ENCODE data around the gene PACS1.

- TF ChIP-seq, protein P1, sequence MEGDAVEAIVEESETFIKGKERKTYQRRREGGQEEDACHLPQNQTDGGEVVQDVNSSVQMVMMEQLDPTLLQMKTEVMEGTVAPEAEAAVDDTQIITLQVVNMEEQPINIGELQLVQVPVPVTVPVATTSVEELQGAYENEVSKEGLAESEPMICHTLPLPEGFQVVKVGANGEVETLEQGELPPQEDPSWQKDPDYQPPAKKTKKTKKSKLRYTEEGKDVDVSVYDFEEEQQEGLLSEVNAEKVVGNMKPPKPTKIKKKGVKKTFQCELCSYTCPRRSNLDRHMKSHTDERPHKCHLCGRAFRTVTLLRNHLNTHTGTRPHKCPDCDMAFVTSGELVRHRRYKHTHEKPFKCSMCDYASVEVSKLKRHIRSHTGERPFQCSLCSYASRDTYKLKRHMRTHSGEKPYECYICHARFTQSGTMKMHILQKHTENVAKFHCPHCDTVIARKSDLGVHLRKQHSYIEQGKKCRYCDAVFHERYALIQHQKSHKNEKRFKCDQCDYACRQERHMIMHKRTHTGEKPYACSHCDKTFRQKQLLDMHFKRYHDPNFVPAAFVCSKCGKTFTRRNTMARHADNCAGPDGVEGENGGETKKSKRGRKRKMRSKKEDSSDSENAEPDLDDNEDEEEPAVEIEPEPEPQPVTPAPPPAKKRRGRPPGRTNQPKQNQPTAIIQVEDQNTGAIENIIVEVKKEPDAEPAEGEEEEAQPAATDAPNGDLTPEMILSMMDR (IDR thresholded peaks at IDR 0.05; ENCODE audit: insufficient read depth, low read depth, low read length), result no peak
- TF ChIP-seq EZH2 (IDR thresholded peaks at IDR 0.05; ENCODE audit: insufficient read depth, low read length), result no peak
Observed at GRCh38 chr11:66288671-66289547, 218.8 kb downstream of the PACS1 start, which contains the start of gene YIF1A.

Measured in astrocyte (in vitro differentiated cells and primary cell).